SIG-M5 (cell line): ENCODE results near the gene MICAL2.

ENCODE experiments used
- DNase-seq: peaks from one replicate; lab custom pipeline; 2025; lab: John Stamatoyannopoulos, UW

MICAL2 gene

GRCh38 chr11:12211331-12212065 lies 101.1 kb downstream of the MICAL2 start:
- no peak for DNase-seq

GRCh38 chr11:12212174-12212820 lies 101.9 kb downstream of the MICAL2 start:
- no peak for DNase-seq

- DNase-seq: no peak
Observed at GRCh38 chr11:12212821-12213185, 102.4 kb downstream of the MICAL2 start.

- no peak for DNase-seq
Observed at GRCh38 chr11:12213883-12214282, 103.5 kb downstream of the MICAL2 start.

- DNase-seq: no peak
Observed at GRCh38 chr11:12214751-12215150, 104.4 kb downstream of the MICAL2 start.

- DNase-seq: no peak
Observed at GRCh38 chr11:12215181-12215593, 104.8 kb downstream of the MICAL2 start.

GRCh38 chr11:12216041-12216451 lies 105.7 kb downstream of the MICAL2 start:
- no peak for DNase-seq

- DNase-seq: no peak
Observed at GRCh38 chr11:12216671-12217374, 106.4 kb downstream of the MICAL2 start.

- no peak for DNase-seq
Observed at GRCh38 chr11:12217879-12218278, 107.5 kb downstream of the MICAL2 start.

GRCh38 chr11:12218909-12219308 lies 108.5 kb downstream of the MICAL2 start:
- no peak for DNase-seq

GRCh38 chr11:12219757-12220156 lies 109.4 kb downstream of the MICAL2 start:
- no peak for DNase-seq

- DNase-seq: no peak
Observed at GRCh38 chr11:12220305-12220704, 109.9 kb downstream of the MICAL2 start.

- no peak for DNase-seq
Observed at GRCh38 chr11:12221051-12221535, 110.7 kb downstream of the MICAL2 start.

- DNase-seq: no peak
Observed at GRCh38 chr11:12222055-12222792, 111.8 kb downstream of the MICAL2 start.

GRCh38 chr11:12223771-12224536 lies 113.6 kb downstream of the MICAL2 start:
- DNase-seq: no peak

GRCh38 chr11:12224537-12224893 lies 114.1 kb downstream of the MICAL2 start:
- no peak for DNase-seq

GRCh38 chr11:12225046-12225739 lies 114.8 kb downstream of the MICAL2 start:
- DNase-seq: no peak

GRCh38 chr11:12226093-12226492 lies 115.7 kb downstream of the MICAL2 start:
- DNase-seq: no peak

GRCh38 chr11:12229450-12230229 lies 119.2 kb downstream of the MICAL2 start:
- no peak for DNase-seq

GRCh38 chr11:12232160-12232559 lies 121.8 kb downstream of the MICAL2 start:
- no peak for DNase-seq
